SK-N-SH treated with all-trans-retinoic acid at 6 μM for 48 hours (cell line): ENCODE measurements around the gene AVEN.

ENCODE experiments used
- ATAC-seq: fragments of 200-7000 bp; cut with Tn5 transposase; 3 replicates; pipeline ENCODE4 v1.9.1; 2020; ENCODE audit warnings: mild to moderate bottlenecking, moderate library complexity
- ARNTL ChIP-seq: fragments of 450-650 bp; formaldehyde crosslinking; IDR thresholded peaks from 2 replicates; pipeline ENCODE4 v1.5.0; 2020; ENCODE audit warnings: low read depth, mild to moderate bottlenecking, moderate library complexity, borderline replicate concordance
- BACH2 ChIP-seq: fragments of 250-450 bp; sonication (Bioruptor Pico); IDR thresholded peaks from 2 replicates; pipeline ENCODE4 v1.9.0; 2021; ENCODE audit warnings: mild to moderate bottlenecking, borderline replicate concordance
- CREB5 ChIP-seq: fragments of 250-450 bp; sonication (Bioruptor Pico); IDR thresholded peaks from 2 replicates; pipeline ENCODE4 v1.5.1; 2020; ENCODE audit warnings: low read depth, mild to moderate bottlenecking, moderate library complexity
- CSRNP3 ChIP-seq: fragments of 250-450 bp; sonication (Bioruptor Pico); IDR thresholded peaks from 2 replicates; pipeline ENCODE4 v1.5.1; 2021; ENCODE audit warnings: mild to moderate bottlenecking, moderate library complexity
- ESRRG ChIP-seq: fragments of 250-450 bp; sonication (Bioruptor Pico); IDR thresholded peaks from 2 replicates; pipeline ENCODE4 v1.6.1; 2021; ENCODE audit warnings: mild to moderate bottlenecking
- PATZ1 ChIP-seq: fragments of 250-450 bp; sonication (Bioruptor Pico); IDR thresholded peaks from 2 replicates; pipeline ENCODE4 v1.8.0; 2020; ENCODE audit warnings: mild to moderate bottlenecking, moderate library complexity, borderline replicate concordance
- POU6F1 ChIP-seq: fragments of 250-450 bp; sonication (Bioruptor Pico); IDR thresholded peaks from 2 replicates; pipeline ENCODE4 v1.8.0; 2021; ENCODE audit warnings: low read depth, mild to moderate bottlenecking, moderate library complexity, borderline replicate concordance
- PPARA ChIP-seq: fragments of 250-450 bp; sonication (Bioruptor Pico); IDR thresholded peaks from 2 replicates; pipeline ENCODE4 v1.5.0; 2020; ENCODE audit warnings: mild to moderate bottlenecking, borderline replicate concordance
- RARB ChIP-seq: fragments of 250-450 bp; sonication (Bioruptor Pico); IDR thresholded peaks from 2 replicates; pipeline ENCODE4 v1.8.0; 2021; ENCODE audit warnings: mild to moderate bottlenecking, moderate library complexity
- TCF4 ChIP-seq: fragments of 250-450 bp; sonication (Bioruptor Pico); IDR thresholded peaks from 2 replicates; pipeline ENCODE4 v1.8.0; 2021; ENCODE audit warnings: mild to moderate bottlenecking, moderate library complexity, borderline replicate concordance
- TOX ChIP-seq: fragments of 250-450 bp; sonication (Bioruptor Pico); IDR thresholded peaks from 2 replicates; pipeline ENCODE4 v1.8.0; 2021; ENCODE audit warnings: mild to moderate bottlenecking, moderate library complexity, borderline replicate concordance
- TSHZ2 ChIP-seq: fragments of 250-450 bp; sonication (Bioruptor Pico); IDR thresholded peaks from 2 replicates; pipeline ENCODE4 v1.5.0; 2020; ENCODE audit warnings: mild to moderate bottlenecking, moderate library complexity
- ZC3H10 ChIP-seq: fragments of 250-450 bp; sonication (Bioruptor Pico); IDR thresholded peaks from 2 replicates; pipeline ENCODE4 v1.5.1; 2021; ENCODE audit warnings: mild to moderate bottlenecking, moderate library complexity
- ZFP3 ChIP-seq: fragments of 250-450 bp; sonication (Bioruptor Pico); IDR thresholded peaks from 2 replicates; pipeline ENCODE4 v1.5.0; 2020; ENCODE audit warnings: mild to moderate bottlenecking, moderate library complexity
- ZFP30 ChIP-seq: fragments of 450-650 bp; formaldehyde crosslinking; IDR thresholded peaks from 2 replicates; pipeline ENCODE4 v1.5.0; 2022; ENCODE audit warnings: mild to moderate bottlenecking, moderate library complexity
- ZNF565 ChIP-seq: fragments of 450-650 bp; formaldehyde crosslinking; conservative IDR thresholded peaks from 2 replicates; pipeline ENCODE4 v1.5.0; 2020; ENCODE audit warnings: low read depth, mild to moderate bottlenecking, moderate library complexity
- ZNF70 ChIP-seq: fragments of 450-650 bp; formaldehyde crosslinking; IDR thresholded peaks from 2 replicates; pipeline ENCODE4 v1.5.0; 2020; ENCODE audit warnings: mild to moderate bottlenecking, moderate library complexity
- ZNF8 ChIP-seq: fragments of 450-650 bp; formaldehyde crosslinking; IDR thresholded peaks from 2 replicates; pipeline ENCODE4 v1.5.0; 2020; ENCODE audit warnings: mild to moderate bottlenecking, moderate library complexity

AVEN gene

GRCh38 chr15:33907326-33907725 is 131.7 kb downstream of the AVEN start:
- TF ChIP-seq CREB5 (CRISPR knock-in tag) (no peak), TOX (no peak)
- no peak for ATAC-seq

- TF ChIP-seq ZNF8 (CRISPR knock-in tag) (no peak), ESRRG (no peak), RARB (CRISPR knock-in tag) (no peak), ARNTL (CRISPR knock-in tag) (no peak), ZC3H10 (CRISPR knock-in tag) (no peak)
- no peak for ATAC-seq
These were observed 135.3 kb downstream of the AVEN start for GRCh38 chr15:33903661-33904060.

GRCh38 chr15:33902043-33902442 is 137.0 kb downstream of the AVEN start:
- TF ChIP-seq ZNF8 (CRISPR knock-in tag) (no peak), POU6F1 (CRISPR knock-in tag) (no peak), ZFP3 (no peak), TCF4 (CRISPR knock-in tag) (no peak), PATZ1 (no peak), ZFP30 (CRISPR knock-in tag) (no peak), BACH2 (CRISPR knock-in tag) (no peak)

GRCh38 chr15:33894193-33894592 is 144.8 kb downstream of the AVEN start:
- no peak for ATAC-seq

More at GRCh38 chr15:33902043-33902442, 137.0 kb downstream of the AVEN start:
- no peak for ATAC-seq

More at GRCh38 chr15:33894193-33894592, 144.8 kb downstream of the AVEN start:
- TF ChIP-seq ZNF70 (CRISPR knock-in tag) (no peak), ZNF8 (CRISPR knock-in tag) (no peak), PPARA (CRISPR knock-in tag) (no peak), ZFP3 (no peak), CSRNP3 (CRISPR knock-in tag) (no peak), ARNTL (CRISPR knock-in tag) (no peak), ZNF565 (CRISPR knock-in tag) (no peak), PATZ1 (no peak), RARB (CRISPR knock-in tag) (no peak), ESRRG (no peak), TSHZ2 (CRISPR knock-in tag) (no peak), ZC3H10 (CRISPR knock-in tag) (no peak)
